Superior temporal gyrus (tissue), 1 donor: ENCODE measurements around the gene DAGLA.

Source experiments
- DNase-seq: peaks from one replicate; pipeline ENCODE4 v3.0.0-alpha.2; 2016; ENCODE audit errors: extremely low spot score

The DAGLA gene

GRCh38 chr11:61763930-61764605 lies 83.9 kb downstream of the DAGLA start:
- DNase-seq: no peak

- DNase-seq: no peak
Observed at GRCh38 chr11:61764606-61765260, 84.5 kb downstream of the DAGLA start.

GRCh38 chr11:61765550-61766253 lies 85.5 kb downstream of the DAGLA start:
- DNase-seq: no peak

- DNase-seq: no peak
Observed at GRCh38 chr11:61766353-61766841, 86.2 kb downstream of the DAGLA start.

- no peak for DNase-seq
Observed at GRCh38 chr11:61768376-61769076, 88.3 kb downstream of the DAGLA start.

- DNase-seq: no peak
Observed at GRCh38 chr11:61769169-61769920, 89.2 kb downstream of the DAGLA start.

- no peak for DNase-seq
Observed at GRCh38 chr11:61769946-61770683, 89.9 kb downstream of the DAGLA start.

- DNase-seq: no peak
Observed at GRCh38 chr11:61771195-61771894, 91.2 kb downstream of the DAGLA start.

GRCh38 chr11:61771985-61772455 lies 91.8 kb downstream of the DAGLA start:
- DNase-seq: no peak

- no peak for DNase-seq
Observed at GRCh38 chr11:61773356-61773755, 93.2 kb downstream of the DAGLA start.

- no peak for DNase-seq
Observed at GRCh38 chr11:61773809-61774208, 93.6 kb downstream of the DAGLA start.

- DNase-seq: no peak
Observed at GRCh38 chr11:61774411-61774810, 94.2 kb downstream of the DAGLA start.

GRCh38 chr11:61775106-61775505 lies 94.9 kb downstream of the DAGLA start:
- no peak for DNase-seq

- no peak for DNase-seq
Observed at GRCh38 chr11:61775606-61776554, 95.7 kb downstream of the DAGLA start.

- DNase-seq: peak; percentile 70
Observed at GRCh38 chr11:61776561-61777075, 96.4 kb downstream of the DAGLA start.

- DNase-seq: no peak
Observed at GRCh38 chr11:61777234-61778090, 97.3 kb downstream of the DAGLA start.

GRCh38 chr11:61778357-61778886 lies 98.2 kb downstream of the DAGLA start:
- DNase-seq: no peak
